ENCODE data around the gene OSBPL6. TPM values are rescaled to one million over a fixed set of nuclear protein-coding genes. Genes with fewer than 3 reads are reported as not detected.

Gene OSBPL6
- total RNA-seq, 1 experiment from 2014 or later, result 11.6 TPM

GRCh38 chr2:178204977-178205376, 10.7 kb downstream of the OSBPL6 start:
- no TSS peak for BruUV-seq (replicated peaks)
- Histone ChIP-seq H2AFZ (ENCODE audit: low read depth, low read length, poor library complexity, severe bottlenecking) (no peak overlapping the region), H3K9me3 (ENCODE audit: control insufficient read depth in 1 of 2, insufficient read depth in 1 of 2, low read depth in 1 of 2, low read length in 2 of 2) (no peaks in the 10 kb centered on the region), H3K79me2 (ENCODE audit: insufficient read depth, low read length) (no peaks in the 10 kb centered on the region; the same call in 1 of the 2 replicates), H3K27me3 (ENCODE audit: insufficient read depth, low read length) (no peaks in the 10 kb centered on the region), H3K4me1 (ENCODE audit: control insufficient read depth in 1 of 2, insufficient read depth in 2 of 2, low read length in 2 of 2) (no peaks in the 10 kb centered on the region), H3K27ac (ENCODE audit: low read depth, low read length) (no peak overlapping the region), H3K4me2 (ENCODE audit: low read length) (no peak overlapping the region), H3K9ac (ENCODE audit: low read length) (no peak overlapping the region), H3K36me3 (ENCODE audit: control insufficient read depth in 1 of 2, insufficient read depth in 2 of 2, low read length in 2 of 2) (no peaks in the 10 kb centered on the region), H3K9me2 (ENCODE audit: insufficient read depth) (no peaks in the 10 kb centered on the region), H3K4me3 (replicated peaks in 1 of 2; ENCODE audit: low read depth in 1 of 2, low read length in 2 of 2) (no peak overlapping the region), H4K20me1 (ENCODE audit: insufficient read depth) (no peaks in the 10 kb centered on the region)
- POLR2A ChIA-PET, result no interaction called here
- intact Hi-C loops (cut with micrococcal nuclease), result no loop called here
- ATAC-seq (no peak), DNase-seq (ENCODE audit: low read depth, low spot score) (no peak)
- TF ChIP-seq SRF (IDR thresholded peaks at IDR 0.05; ENCODE audit: low read depth) (no peak), YY1 (IDR thresholded peaks at IDR 0.05; ENCODE audit: extremely low read depth, insufficient replicate concordance, low read depth, low read length) (no peak), FOSL1 (IDR thresholded peaks at IDR 0.05; ENCODE audit: low read depth) (no peak), POLR2A (IDR thresholded peaks at IDR 0.05; ENCODE audit: borderline replicate concordance, extremely low read depth, insufficient read depth, insufficient read length) (no peak), SIN3A (IDR thresholded peaks at IDR 0.05; ENCODE audit: low read depth) (no peak), ELF1 (IDR thresholded peaks at IDR 0.05; ENCODE audit: borderline replicate concordance, low read depth) (no peak)
- TF ChIP-seq, protein P1, sequence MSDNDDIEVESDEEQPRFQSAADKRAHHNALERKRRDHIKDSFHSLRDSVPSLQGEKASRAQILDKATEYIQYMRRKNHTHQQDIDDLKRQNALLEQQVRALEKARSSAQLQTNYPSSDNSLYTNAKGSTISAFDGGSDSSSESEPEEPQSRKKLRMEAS (IDR thresholded peaks at IDR 0.05), result no peak
- TF ChIP-seq, protein P2, sequence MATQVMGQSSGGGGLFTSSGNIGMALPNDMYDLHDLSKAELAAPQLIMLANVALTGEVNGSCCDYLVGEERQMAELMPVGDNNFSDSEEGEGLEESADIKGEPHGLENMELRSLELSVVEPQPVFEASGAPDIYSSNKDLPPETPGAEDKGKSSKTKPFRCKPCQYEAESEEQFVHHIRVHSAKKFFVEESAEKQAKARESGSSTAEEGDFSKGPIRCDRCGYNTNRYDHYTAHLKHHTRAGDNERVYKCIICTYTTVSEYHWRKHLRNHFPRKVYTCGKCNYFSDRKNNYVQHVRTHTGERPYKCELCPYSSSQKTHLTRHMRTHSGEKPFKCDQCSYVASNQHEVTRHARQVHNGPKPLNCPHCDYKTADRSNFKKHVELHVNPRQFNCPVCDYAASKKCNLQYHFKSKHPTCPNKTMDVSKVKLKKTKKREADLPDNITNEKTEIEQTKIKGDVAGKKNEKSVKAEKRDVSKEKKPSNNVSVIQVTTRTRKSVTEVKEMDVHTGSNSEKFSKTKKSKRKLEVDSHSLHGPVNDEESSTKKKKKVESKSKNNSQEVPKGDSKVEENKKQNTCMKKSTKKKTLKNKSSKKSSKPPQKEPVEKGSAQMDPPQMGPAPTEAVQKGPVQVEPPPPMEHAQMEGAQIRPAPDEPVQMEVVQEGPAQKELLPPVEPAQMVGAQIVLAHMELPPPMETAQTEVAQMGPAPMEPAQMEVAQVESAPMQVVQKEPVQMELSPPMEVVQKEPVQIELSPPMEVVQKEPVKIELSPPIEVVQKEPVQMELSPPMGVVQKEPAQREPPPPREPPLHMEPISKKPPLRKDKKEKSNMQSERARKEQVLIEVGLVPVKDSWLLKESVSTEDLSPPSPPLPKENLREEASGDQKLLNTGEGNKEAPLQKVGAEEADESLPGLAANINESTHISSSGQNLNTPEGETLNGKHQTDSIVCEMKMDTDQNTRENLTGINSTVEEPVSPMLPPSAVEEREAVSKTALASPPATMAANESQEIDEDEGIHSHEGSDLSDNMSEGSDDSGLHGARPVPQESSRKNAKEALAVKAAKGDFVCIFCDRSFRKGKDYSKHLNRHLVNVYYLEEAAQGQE (IDR thresholded peaks at IDR 0.05; ENCODE audit: low read depth), result no peak
- CTCF ChIA-PET, result no interaction called here
- RAD21 ChIA-PET (ENCODE audit: low non-redundant PET in 1 of 2, low total read pairs in 2 of 2, uncharacterized antibody in 2 of 2, unreplicated experiment in 2 of 2), result no interaction called here

All from HCT116 (cell line).